Adrenal gland (tissue), 19 donors: ENCODE results near the gene COP1. TPM values are rescaled to one million over a fixed set of nuclear protein-coding genes. Genes with fewer than 3 reads are reported as not detected.

Experiments
- DNase-seq, 7 donors: peaks; one replicate each; pipeline ENCODE4 v3.0.0-alpha.2; 2019 to 2020
- H3K27ac ChIP-seq, 5 donors: fragments of 200-600 bp; sonication (generic) in 4 of 5; 1 replicate in 3 of 5; 2 replicates in 2 of 5; pipeline versions ENCODE4 v1.5.1 to v1.8.0; 2016 to 2020; ENCODE audit warnings: mild to moderate bottlenecking in 1 of 5
- H3K27me3 ChIP-seq: fragments of 200-600 bp; 2 replicates; pipeline ENCODE4 v1.8.0; 2021
- H3K36me3 ChIP-seq, 2 donors: fragments of 200-600 bp; replicated peaks in 1 of 2; 1 replicate in 1 of 2; 2 replicates in 1 of 2; pipeline versions ENCODE4 v1.5.1 to v1.8.0; 2018 to 2022
- H3K4me1 ChIP-seq, 2 donors: fragments of 200-600 bp; replicated peaks in 1 of 2; 1 replicate in 1 of 2; 2 replicates in 1 of 2; pipeline versions ENCODE4 v1.5.1 to v1.8.0; 2018 to 2021
- H3K4me3 ChIP-seq, 4 donors: fragments of 200-600 bp; sonication (generic) in 3 of 4; one replicate each; pipeline ENCODE4 v1.5.1; 2016 to 2018
- H3K9me3 ChIP-seq, 3 donors: fragments of 200-600 bp; sonication (generic) in 1 of 3; replicated peaks in 1 of 3; 1 replicate in 2 of 3; 2 replicates in 1 of 3; pipeline versions ENCODE4 v1.5.1 to v1.8.0; 2016 to 2021
- CTCF ChIP-seq, 6 experiments: fragments of 450-650 bp in 4 of 6; fragments of 200-600 bp in 2 of 6; sonication (generic) in 1 of 6; IDR thresholded peaks; 1 replicate in 5 of 6; 2 replicates in 1 of 6; pipeline versions ENCODE4 v1.5.1 to v1.8.0; 2016 to 2021; ENCODE audit warnings: antibody characterized with exemption in 6 of 6, mild to moderate bottlenecking in 2 of 6, moderate library complexity in 1 of 6
- POLR2A ChIP-seq, 2 donors: fragments of 450-650 bp; IDR thresholded peaks; one replicate each; pipeline ENCODE4 v1.6.1; 2017; ENCODE audit warnings: antibody characterized with exemption in 2 of 2, mild to moderate bottlenecking in 2 of 2, moderate library complexity in 1 of 2
- WGBS, 4 donors: extraction: QIAGEN DNeasy Blood & Tissue Kit in 2 of 4; methylation state at CpG; one replicate each; pipeline versions ENCODE4 v1.1.5 to v1.1.7; 2013 to 2017; 5-methylcytosine and 5-hydroxymethylcytosine counted together
- intact Hi-C, 2 donors: fragments of 100-400 bp; cut with DNase I; formaldehyde crosslinking; loops; one replicate each; pipeline versions ENCODE4 v1.14.1 to v1.15.0; 2022 to 2023
- long read RNA-seq, 10 donors: library from polyadenylated mRNA in 3 of 10; unstranded in 2 of 10; stranded (forward) in 1 of 10; transcript quantifications; one replicate each; pipeline ENCODE4 v2.0.0 and lab custom pipeline, GENCODE V29; 2021 to 2026
- polyA plus RNA-seq, 3 donors: library from polyadenylated mRNA; stranded (reverse); fragments of 200-250 nt in 2 of 3; fragments of 350-450 nt in 1 of 3; fragmentation: Illumina TruSeq in 1 of 3; extraction: RNeasy Lipid Tissue Mini Kit (QIAGEN cat#74804) in 1 of 3; gene quantifications; one replicate each; pipeline ENCODE4 v1.2.3, GENCODE V29; 2013 to 2014
- total RNA-seq, 9 donors: library from RNA; depleted of rRNA in 4 of 9; stranded (reverse); fragments of >200 nt in 4 of 9; fragments of 120-200 nt in 1 of 9; fragmentation: NEBNext Ultra II Directional in 1 of 9; extraction: Animal tissue kit (Norgen Biotek cat#: 25700) in 1 of 9; gene quantifications; one replicate each; pipeline versions ENCODE4 v1.1.0 to v1.2.4, GENCODE V29; 2013 to 2023
- donor health status: healthy with polysubstance abuse.
- donor health status: Bipolar disorder and iron deficiency.
- donor health status: DM: yes; HTN: yes; CAD: no.
- donor health status: DM: no; HTN: no; CAD: no.
- donor health status: DM: no; HTN: no; CAD: no.
- donor health status: DM: yes; HTN: yes; CAD: no.

COP1 gene
- total RNA-seq: 10 to 100 TPM; 27.4 to 80.0 (median 36.4) TPM
- 10 to 100 TPM; 33.4 to 66.4 (median 47.1) TPM for polyA plus RNA-seq
- long read RNA-seq, donor 1, transcript COP1-208 (2 exons, 450 nt): major isoform, 6 of 12 reads
- long read RNA-seq, donor 1, partial matches to known transcripts: 5 of 12 reads
- long read RNA-seq, donor 1, other reads (novel, unspliced or antisense): 0 of 12 reads
- long read RNA-seq, donor 2, partial matches to known transcripts: 0 of 6 reads
- long read RNA-seq, donor 2, other reads (novel, unspliced or antisense): 0 of 6 reads
- long read RNA-seq, donor 3, partial matches to known transcripts: 0 of 1 reads
- long read RNA-seq, donor 3, other reads (novel, unspliced or antisense): 0 of 1 reads
- long read RNA-seq, donor 4, partial matches to known transcripts: 0 of 3 reads
- long read RNA-seq, donor 4, other reads (novel, unspliced or antisense): 2 of 3 reads
- long read RNA-seq, donor 5, transcript COP1-204 (20 exons, 3,033 nt): major isoform, 40 of 99 reads
- long read RNA-seq, donor 5, partial matches to known transcripts: 0 of 99 reads
- long read RNA-seq, donor 5, other reads (novel, unspliced or antisense): 53 of 99 reads
- long read RNA-seq, donor 6, partial matches to known transcripts: 1 of 4 reads
- long read RNA-seq, donor 6, other reads (novel, unspliced or antisense): 3 of 4 reads
- long read RNA-seq, donor 7, partial matches to known transcripts: 0 of 3 reads
- long read RNA-seq, donor 7, other reads (novel, unspliced or antisense): 0 of 3 reads
- long read RNA-seq, donor 8, partial matches to known transcripts: 6 of 10 reads
- long read RNA-seq, donor 8, other reads (novel, unspliced or antisense): 0 of 10 reads
- long read RNA-seq, donor 9, partial matches to known transcripts: 0 of 6 reads
- long read RNA-seq, donor 9, other reads (novel, unspliced or antisense): 0 of 6 reads
- long read RNA-seq, donor 10, partial matches to known transcripts: 0 of 2 reads
- long read RNA-seq, donor 10, other reads (novel, unspliced or antisense): 0 of 2 reads

GRCh38 chr1:176206961-176207902 lies at the start of gene COP1:
Gene COP1, minus strand, starts transcription at chr1:176207286. Its CDS starts 308 bp downstream, at chr1:176206978.
- peak; percentile 96 to 98 (median 97) for DNase-seq
- peaks cover 26 to 36% of the 10 kb centered on the region in 2 donors for H3K4me1 ChIP-seq
- H3K36me3 ChIP-seq: no peaks in the 10 kb centered on the region
- no peaks in the 10 kb centered on the region for H3K9me3 ChIP-seq
- TF ChIP-seq POLR2A (IDR thresholded peaks at IDR 0.05) (peak; percentile 71 to 77), CTCF (IDR thresholded peaks at IDR 0.05) (peak in 4 of 6 experiments; percentile 16 to 40 (median 20))
- peak within 1 kb of the TSS; percentile 55 to 98 (median 92) for H3K27ac ChIP-seq
- peak within 1 kb of the TSS; percentile 60 to 94 (median 63) for H3K4me3 ChIP-seq
- H3K27me3 ChIP-seq: no peaks in the 10 kb centered on the region
- 0 to 1% (median 0%) methylated on average over 42 to 92 of the region's 92 CpGs for WGBS, 4 donors
- intact Hi-C loops: no loop called here

- no peaks in the 10 kb centered on the region for H3K27me3 ChIP-seq
- intact Hi-C loops: no loop called here
- no peak overlapping the region for H3K4me3 ChIP-seq
- DNase-seq: no peak
- no peaks in the 10 kb centered on the region for H3K9me3 ChIP-seq
- H3K36me3 ChIP-seq: no peaks in the 10 kb centered on the region
- 82 to 93% (median 83%) methylated on average over 4 of the region's 4 CpGs for WGBS, 4 donors
- no peak overlapping the region for H3K27ac ChIP-seq
- no peaks in the 10 kb centered on the region for H3K4me1 ChIP-seq
- no peak for TF ChIP-seq POLR2A (IDR thresholded peaks at IDR 0.05)
Measured at GRCh38 chr1:176252191-176252590, 45.1 kb upstream of the COP1 start.

- intact Hi-C loops: no loop called here
- DNase-seq: no peak
- H3K4me1 ChIP-seq: no peaks in the 10 kb centered on the region
- no peak overlapping the region for H3K4me3 ChIP-seq
- H3K9me3 ChIP-seq: no peaks in the 10 kb centered on the region
- no peak for TF ChIP-seq POLR2A (IDR thresholded peaks at IDR 0.05)
- TF ChIP-seq CTCF (IDR thresholded peaks at IDR 0.05): no peak
- H3K27ac ChIP-seq: no peak overlapping the region
- H3K36me3 ChIP-seq: no peaks in the 10 kb centered on the region
- H3K27me3 ChIP-seq: no peaks in the 10 kb centered on the region
- WGBS, 4 donors: 66 to 82% (median 75%) methylated on average over 2 of the region's 2 CpGs
Measured at GRCh38 chr1:176244851-176245250, 37.8 kb upstream of the COP1 start.

GRCh38 chr1:176243746-176244145 lies 36.7 kb upstream of the COP1 start:
- Histone ChIP-seq H3K27me3 (no peaks in the 10 kb centered on the region), H3K4me1 (no peaks in the 10 kb centered on the region), H3K27ac (no peak overlapping the region), H3K36me3 (no peaks in the 10 kb centered on the region), H3K4me3 (no peak overlapping the region), H3K9me3 (no peaks in the 10 kb centered on the region)
- 70 to 86% (median 76%) methylated on average over 2 of the region's 2 CpGs for WGBS, 4 donors
- TF ChIP-seq POLR2A (IDR thresholded peaks at IDR 0.05) (no peak), CTCF (IDR thresholded peaks at IDR 0.05) (no peak)
- DNase-seq: no peak
- intact Hi-C loops: no loop called here
